Islet of Langerhans (tissue), 1 donor: ENCODE results near the gene ESRRB.

Experiments used
- FAIRE-seq: peaks from one replicate; lab custom pipeline; 2011; peaks lifted over from hg19 to GRCh38; lab: Jason Lieb, UNC

The ESRRB gene

DNA sequence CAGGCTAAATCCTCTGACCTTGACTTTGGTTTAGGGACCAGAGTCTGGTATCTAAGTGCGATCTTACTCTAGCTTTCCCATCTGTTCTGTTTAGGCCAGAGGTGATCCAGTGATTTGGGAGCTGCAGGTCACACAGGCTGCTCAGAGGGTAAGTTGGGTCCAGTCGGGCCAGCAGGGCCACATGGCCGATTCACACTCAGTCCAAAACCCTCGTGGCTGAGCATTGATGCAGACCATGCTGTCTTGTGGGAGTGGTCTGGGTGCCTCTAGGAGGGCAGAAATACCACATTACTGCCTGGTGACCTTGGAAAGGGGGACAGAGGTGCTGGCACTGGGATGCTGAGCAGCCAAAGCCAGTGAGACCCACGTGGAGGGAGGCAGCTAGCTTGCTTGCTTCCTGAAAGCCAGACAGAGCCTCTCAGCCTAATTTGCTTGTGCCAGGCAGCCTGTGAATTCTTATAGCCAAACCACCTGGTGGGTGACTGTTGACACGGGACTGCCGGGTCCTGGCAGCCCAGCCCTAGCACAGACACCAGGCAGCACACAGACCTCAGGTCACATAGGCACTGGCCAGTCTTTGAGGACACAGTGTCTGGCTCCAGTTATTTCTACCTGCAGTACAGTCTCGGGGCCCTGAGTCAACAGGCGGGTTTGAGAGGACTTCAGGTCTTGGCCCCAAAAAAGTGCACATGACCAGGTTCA, 31.7 kb downstream of the ESRRB start:
- FAIRE-seq, result no peak

DNA sequence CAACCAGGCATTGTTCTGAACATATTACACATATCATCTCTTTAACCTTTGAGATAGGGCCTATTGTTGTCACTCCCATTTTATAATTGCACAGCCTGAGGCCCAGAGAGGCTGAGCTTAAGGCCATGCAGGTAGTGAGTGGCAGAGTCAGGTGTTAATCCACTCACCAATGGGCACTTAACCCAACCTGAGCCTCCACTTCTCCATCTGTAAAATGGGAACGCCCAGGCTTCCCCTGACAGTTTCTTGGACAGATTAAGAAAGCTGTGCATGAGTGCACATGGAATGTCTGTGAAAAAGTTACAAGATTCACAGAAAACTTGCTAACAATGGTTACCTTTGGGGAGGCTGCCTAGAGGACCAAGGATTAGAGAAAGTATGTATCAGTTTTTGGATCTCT, 32.9 kb downstream of the ESRRB start:
- no peak for FAIRE-seq

DNA sequence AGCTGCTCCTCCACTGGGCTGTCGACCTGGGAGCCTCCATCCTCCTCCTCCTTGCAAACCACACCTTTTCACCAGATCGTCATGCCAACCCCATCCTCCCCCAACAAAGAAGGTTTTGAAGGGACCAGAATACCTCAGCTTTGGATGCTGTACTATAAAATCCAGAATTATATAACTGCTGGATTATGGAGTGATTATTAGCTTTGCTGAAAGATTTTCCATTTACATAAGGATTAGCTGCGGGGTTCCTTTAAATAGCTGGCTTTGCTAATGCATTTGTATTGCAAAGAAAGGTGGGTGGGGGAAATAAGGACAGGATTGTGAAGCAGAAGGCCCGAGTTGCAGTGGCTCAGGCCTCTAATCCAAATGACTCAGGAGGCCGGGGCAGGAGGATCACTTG, 36.6 kb downstream of the ESRRB start:
- no peak for FAIRE-seq

GRCh38 chr14:76413106-76413961, 37.4 kb downstream of the ESRRB start:
- no peak for FAIRE-seq

GRCh38 chr14:76413962-76414600, 38.1 kb downstream of the ESRRB start:
- no peak for FAIRE-seq

DNA sequence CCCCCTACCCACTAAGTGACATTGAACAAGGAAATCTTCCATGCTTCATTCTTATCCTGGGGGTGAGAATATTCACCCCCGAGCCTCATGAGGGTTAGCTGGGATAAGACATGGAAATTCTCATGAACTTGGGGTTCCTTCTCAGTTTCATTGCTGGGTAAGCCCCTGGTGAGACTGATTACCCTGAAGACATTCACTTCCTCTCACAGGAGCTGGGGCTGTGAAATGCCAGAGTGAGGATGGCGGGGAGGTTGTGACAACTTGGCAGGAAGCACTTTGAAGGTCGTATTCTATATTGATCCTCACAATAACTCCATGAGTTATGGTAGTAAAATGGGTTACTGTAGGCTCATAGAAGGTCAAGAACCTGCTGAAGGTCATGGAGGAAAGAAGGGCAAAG, 43.5 kb downstream of the ESRRB start:
- FAIRE-seq, result no peak

GRCh38 chr14:76420827-76421226, 44.9 kb downstream of the ESRRB start:
- FAIRE-seq, result no peak

DNA sequence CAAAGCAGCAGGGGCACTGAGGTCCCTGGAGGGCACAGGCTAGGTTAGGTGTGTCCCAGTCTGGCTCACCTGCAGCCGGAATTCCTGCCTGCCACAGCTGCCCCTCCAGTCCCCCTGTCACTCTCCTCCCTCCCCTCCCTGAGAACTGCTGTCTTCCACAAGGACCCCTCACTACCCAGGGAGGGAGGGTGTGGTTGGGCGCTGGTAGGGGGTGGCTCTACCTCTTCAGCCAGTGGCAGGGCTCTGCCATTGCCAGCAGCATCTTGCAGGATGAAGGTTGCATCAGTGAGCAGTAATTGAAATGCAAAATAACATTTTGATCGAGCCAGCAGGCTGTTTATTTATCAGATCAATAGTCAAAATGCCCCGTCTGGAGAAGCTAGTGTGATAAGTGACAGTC, 45.7 kb downstream of the ESRRB start:
- no peak for FAIRE-seq

DNA sequence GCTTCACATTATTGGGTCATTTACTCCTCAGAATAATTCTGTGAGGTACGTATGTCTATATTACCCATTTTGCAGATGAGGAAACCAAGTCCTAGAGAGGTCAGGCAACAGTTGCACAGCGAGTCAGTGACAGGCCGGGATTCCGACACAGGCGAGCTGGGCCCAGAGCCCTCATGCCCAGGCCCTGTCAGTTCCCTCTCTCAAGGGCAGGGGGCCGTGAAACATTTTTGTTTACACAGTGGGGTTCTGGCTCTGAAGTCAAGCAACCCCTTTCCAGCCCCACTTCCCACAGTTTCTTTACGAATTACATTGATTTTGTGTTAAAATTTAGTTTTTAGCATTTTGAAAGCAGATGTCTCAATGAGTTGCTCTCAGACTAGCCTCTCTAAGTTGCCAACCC, 46.7 kb downstream of the ESRRB start:
- no peak for FAIRE-seq

DNA sequence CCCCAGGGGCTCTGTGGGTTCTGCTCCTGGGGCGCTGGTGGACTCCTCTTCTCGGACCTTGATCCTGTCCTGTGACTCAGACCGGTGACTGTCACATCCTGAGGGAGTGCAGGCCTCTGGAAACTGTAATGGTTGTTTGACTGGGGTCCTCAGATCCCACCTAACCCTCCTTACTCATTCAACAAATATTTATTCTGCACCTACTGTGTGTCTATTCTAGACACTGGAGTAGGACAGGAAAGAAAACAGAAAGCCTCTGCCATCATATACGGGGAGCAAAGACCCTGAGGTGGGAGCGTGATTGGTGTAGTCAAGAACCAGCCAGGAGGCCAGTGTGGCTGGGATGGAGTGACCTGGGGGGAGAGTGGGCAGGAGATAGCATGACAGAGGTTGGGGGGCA, 47.6 kb downstream of the ESRRB start:
- FAIRE-seq, result no peak

DNA sequence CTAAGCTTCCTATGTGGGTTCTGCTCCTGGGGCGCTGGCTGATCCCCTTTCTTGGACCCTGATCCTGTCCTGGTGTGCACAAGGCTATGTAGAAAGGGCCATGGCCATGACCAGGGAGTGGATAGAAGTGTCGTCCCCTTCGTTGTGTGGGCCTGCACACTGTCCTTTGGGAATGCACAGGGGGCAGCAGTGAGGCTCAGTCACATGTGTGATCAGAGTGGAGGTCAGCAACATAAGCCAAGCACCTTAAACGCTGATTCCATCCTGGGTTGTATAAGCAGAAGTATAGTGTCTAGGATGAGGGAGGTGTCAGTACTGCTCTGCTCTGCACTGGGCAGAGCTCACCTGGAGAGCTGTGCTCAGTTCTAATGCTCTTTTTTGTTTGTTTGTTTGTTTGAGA, 48.4 kb downstream of the ESRRB start:
- no peak for FAIRE-seq

- no peak for FAIRE-seq
Observed at GRCh38 chr14:76426161-76426696, 50.3 kb downstream of the ESRRB start.

GRCh38 chr14:76428611-76429010, 52.7 kb downstream of the ESRRB start:
- no peak for FAIRE-seq

DNA sequence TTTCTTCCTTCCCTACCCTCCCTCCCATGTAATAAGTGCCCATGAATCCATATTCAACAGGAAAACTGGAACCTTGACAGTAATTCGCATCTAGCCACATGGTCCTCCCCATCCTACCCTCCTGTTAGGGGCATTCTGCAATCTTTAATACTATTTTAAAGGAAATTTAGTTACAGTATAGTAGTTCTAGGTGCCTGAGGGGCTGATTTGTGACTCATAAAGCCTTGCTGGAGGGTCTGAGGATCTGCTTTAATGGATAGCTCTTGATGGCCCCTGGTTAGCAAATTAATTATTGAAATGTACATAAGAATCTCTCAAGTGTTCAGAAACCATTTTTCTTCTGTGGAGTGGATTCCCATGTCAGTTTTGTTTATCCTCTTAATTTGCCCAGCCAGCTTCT, 54.1 kb downstream of the ESRRB start:
- FAIRE-seq, result no peak

DNA sequence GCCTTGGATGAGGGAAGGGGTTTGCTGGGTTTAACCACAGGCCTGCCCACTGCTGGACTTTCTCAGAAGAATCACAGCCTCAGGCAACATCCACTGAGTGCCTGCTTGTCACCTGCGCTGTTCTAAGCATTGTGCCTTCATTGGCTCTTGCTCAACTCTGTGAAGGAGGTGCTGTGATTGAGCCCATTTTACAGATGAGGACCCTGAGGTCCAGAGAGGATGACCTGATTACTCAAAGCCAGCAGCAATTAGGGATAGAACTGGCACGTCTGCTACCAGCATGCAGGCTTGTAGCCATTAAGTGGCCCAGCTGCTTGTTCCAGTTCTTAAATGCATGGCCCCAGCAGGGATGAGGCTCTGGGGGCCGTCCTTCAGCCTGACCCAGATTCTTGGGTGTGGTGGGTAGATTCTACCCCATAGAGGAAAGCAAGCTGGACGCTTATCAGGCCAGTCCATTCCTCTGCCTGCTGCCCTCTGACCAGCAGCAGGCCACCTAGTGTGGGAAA, 54.6 kb downstream of the ESRRB start:
- no peak for FAIRE-seq

DNA sequence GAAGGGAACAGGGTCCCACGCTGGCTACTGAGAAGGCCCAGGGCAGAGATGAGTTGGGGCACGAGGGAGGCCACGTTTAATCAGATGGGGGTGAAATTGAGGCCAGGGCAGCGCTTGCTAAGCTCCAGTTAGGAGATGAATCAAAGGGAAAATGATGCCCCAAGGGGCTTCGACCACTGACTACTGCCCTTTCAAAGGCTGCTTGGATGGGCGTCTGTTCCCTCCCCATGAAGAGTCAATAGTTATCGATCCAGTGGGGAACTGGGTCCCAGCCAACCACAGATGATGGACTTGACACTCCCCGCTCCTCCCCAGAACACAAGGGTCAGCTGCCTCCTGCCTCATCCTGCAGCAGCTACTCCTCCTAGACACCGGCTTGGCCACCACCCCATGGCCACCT, 55.6 kb downstream of the ESRRB start:
- no peak for FAIRE-seq

- FAIRE-seq, result no peak
Observed at GRCh38 chr14:76432827-76433752, 57.2 kb downstream of the ESRRB start.

- no peak for FAIRE-seq
Observed at GRCh38 chr14:76434220-76434619, 58.3 kb downstream of the ESRRB start.

GRCh38 chr14:76439237-76439775, 63.4 kb downstream of the ESRRB start:
- FAIRE-seq, result no peak

GRCh38 chr14:76446486-76446885, 70.5 kb downstream of the ESRRB start:
- FAIRE-seq, result no peak

- no peak for FAIRE-seq
Observed at GRCh38 chr14:76446921-76447320, 71.0 kb downstream of the ESRRB start.
